Upper lobe of right lung (tissue), 1 donor: Measurements from ENCODE around the gene RPS27L. TPM values are rescaled to one million over a fixed set of nuclear protein-coding genes. Genes with fewer than 3 reads are reported as not detected.
A peak's percentile ranks its signal among the peaks of the same experiment; 100 is the strongest.

ENCODE experiments used
- ATAC-seq: fragments of 200-7000 bp; cut with Tn5 transposase; one replicate; pipeline ENCODE4 v1.9.1; 2020; ENCODE audit warnings: mild to moderate bottlenecking, moderate library complexity
- DNase-seq: peaks from one replicate; pipeline ENCODE4 v3.0.0-alpha.2; 2020
- H3K27ac ChIP-seq: fragments of 200-600 bp; one replicate; pipeline ENCODE4 v1.8.0; 2022
- H3K27me3 ChIP-seq: fragments of 200-600 bp; one replicate; pipeline ENCODE4 v1.8.0; 2022; ENCODE audit warnings: mild to moderate bottlenecking
- H3K36me3 ChIP-seq: fragments of 200-600 bp; one replicate; pipeline ENCODE4 v1.8.0; 2022
- H3K4me1 ChIP-seq: fragments of 200-600 bp; one replicate; pipeline ENCODE4 v1.8.0; 2022
- H3K4me3 ChIP-seq: fragments of 200-600 bp; one replicate; pipeline ENCODE4 v1.8.0; 2022; ENCODE audit warnings: mild to moderate bottlenecking
- H3K9me3 ChIP-seq: fragments of 200-600 bp; one replicate; pipeline ENCODE4 v1.8.0; 2022
- CTCF ChIP-seq: fragments of 200-600 bp; IDR thresholded peaks from one replicate; pipeline ENCODE4 v1.8.0; 2022; ENCODE audit warnings: antibody characterized with exemption
- intact Hi-C: fragments of 100-400 bp; cut with DNase I; formaldehyde crosslinking; loops from one replicate; pipeline ENCODE4 v1.11.0; 2022
- long read RNA-seq: library from polyadenylated mRNA; unstranded; transcript quantifications from one replicate; pipeline ENCODE4 v2.0.0, GENCODE V29; 2021
- total RNA-seq: library from RNA; stranded (reverse); fragmentation: NEBNext Ultra II Directional; extraction: Animal tissue kit (Norgen Biotek cat#: 25700); gene quantifications from one replicate; pipeline ENCODE4 v1.2.1, GENCODE V29; 2021
- donor health status: DM: no; HTN: yes; CAD: no; lungs with severe emphysema.

The RPS27L gene
- total RNA-seq, result 196 TPM
- long read RNA-seq, full-length matches to known transcripts, result 54 of 60 reads
- long read RNA-seq, partial matches to known transcripts, result 2 of 60 reads
- long read RNA-seq, other reads (novel, unspliced or antisense), result 4 of 60 reads

- DNase-seq (peak; percentile 95), ATAC-seq (peak; percentile 98)
- H3K4me3 ChIP-seq, result peak within 1 kb of the TSS; percentile 92
- intact Hi-C loops, result no loop called here
- H3K27me3 ChIP-seq, result no peaks in the 10 kb centered on the region
- peaks cover 16% of the 10 kb centered on the region for H3K4me1 ChIP-seq
- no peaks in the 10 kb centered on the region for H3K9me3 ChIP-seq
- H3K36me3 ChIP-seq, result peaks cover 33% of the 10 kb centered on the region
- peak within 1 kb of the TSS; percentile 97 for H3K27ac ChIP-seq
- TF ChIP-seq CTCF, result no peak
Measured at GRCh38 chr15:63157118-63157843, at the start of gene RPS27L. Gene RPS27L (minus strand): TSS chr15:63157477. CDS start chr15:63157405, 72 bp downstream.

GRCh38 chr15:63206079-63206478, 48.8 kb upstream of the RPS27L start:
- H3K27ac ChIP-seq, result no peak overlapping the region
- no peak overlapping the region for H3K4me3 ChIP-seq
- no peaks in the 10 kb centered on the region for H3K27me3 ChIP-seq
- ATAC-seq, result no peak
- H3K36me3 ChIP-seq, result no peaks in the 10 kb centered on the region
- intact Hi-C loops, result no loop called here
- no peak for TF ChIP-seq CTCF
- DNase-seq, result no peak
- H3K9me3 ChIP-seq, result no peaks in the 10 kb centered on the region
- peaks cover 37% of the 10 kb centered on the region for H3K4me1 ChIP-seq

- ATAC-seq, result peak; percentile 36
- intact Hi-C loops, result no loop called here
- peaks cover 29% of the 10 kb centered on the region for H3K4me1 ChIP-seq
Measured at GRCh38 chr15:63203451-63204090, 46.3 kb upstream of the RPS27L start.

GRCh38 chr15:63202861-63203260, 45.6 kb upstream of the RPS27L start:
- ATAC-seq, result no peak
- Histone ChIP-seq H3K9me3 (no peaks in the 10 kb centered on the region), H3K27ac (peak overlapping the region; percentile 7), H3K36me3 (no peaks in the 10 kb centered on the region), H3K4me1 (peaks cover 36% of the 10 kb centered on the region), H3K27me3 (no peaks in the 10 kb centered on the region), H3K4me3 (no peak overlapping the region)
- DNase-seq, result no peak
- intact Hi-C loops, result no loop called here
- TF ChIP-seq CTCF, result no peak

More at GRCh38 chr15:63203451-63204090, 46.3 kb upstream of the RPS27L start:
- no peak for DNase-seq
- TF ChIP-seq CTCF, result no peak
- Histone ChIP-seq H3K36me3 (no peaks in the 10 kb centered on the region), H3K27ac (no peak overlapping the region), H3K9me3 (no peaks in the 10 kb centered on the region), H3K27me3 (no peaks in the 10 kb centered on the region), H3K4me3 (no peak overlapping the region)

- no peaks in the 10 kb centered on the region for H3K36me3 ChIP-seq
- intact Hi-C loops, result no loop called here
- H3K4me3 ChIP-seq, result no peak overlapping the region
- H3K4me1 ChIP-seq, result peaks cover 57% of the 10 kb centered on the region
- DNase-seq, result no peak
- no peaks in the 10 kb centered on the region for H3K27me3 ChIP-seq
- no peak for ATAC-seq
- no peak overlapping the region for H3K27ac ChIP-seq
- no peak for TF ChIP-seq CTCF
- no peaks in the 10 kb centered on the region for H3K9me3 ChIP-seq
Measured at GRCh38 chr15:63200464-63201249, 43.4 kb upstream of the RPS27L start.
